CD4-positive, CD25-positive, alpha-beta regulatory T cell (primary cell): ENCODE data around the gene DPH1. TPM values are rescaled to one million over a fixed set of nuclear protein-coding genes. Genes with fewer than 3 reads are reported as not detected.

Experiments used
- ATAC-seq, 2 donors: fragments of 150-1000 bp; cut with Tn5 transposase; one replicate each; pipeline ENCODE4 v1.10.0; 2021; ENCODE audit warnings: low read depth in 2 of 2, moderate number of reproducible peaks in 2 of 2, moderate library complexity in 1 of 2
- DNase-seq, 3 donors: peaks; one replicate each; pipeline versions ENCODE4 v3.0.0 to v3.0.0-alpha.2; 2012 to 2022; ENCODE audit warnings: mixed read lengths in 1 of 3
- H3K27ac ChIP-seq: one replicate; pipeline ENCODE4 v1.7.0; 2013; ENCODE audit warnings: mild to moderate bottlenecking, low read length; ENCODE audit not compliant: insufficient read depth, poor library complexity, severe bottlenecking
- H3K27me3 ChIP-seq: one replicate; pipeline ENCODE4 v1.7.0; 2013; ENCODE audit warnings: low read length; ENCODE audit not compliant: control insufficient read depth, insufficient read depth
- H3K36me3 ChIP-seq: one replicate; pipeline ENCODE4 v1.7.0; 2013; ENCODE audit warnings: mild to moderate bottlenecking, low read length, moderate library complexity; ENCODE audit not compliant: control insufficient read depth, insufficient read depth
- H3K4me1 ChIP-seq: 2 replicates; pipeline ENCODE4 v1.7.0; 2013; ENCODE audit warnings: mild to moderate bottlenecking, low read length; ENCODE audit not compliant: insufficient read depth, control insufficient read depth, poor library complexity, severe bottlenecking
- H3K4me3 ChIP-seq: one replicate; pipeline ENCODE4 v1.7.0; 2013; ENCODE audit warnings: low read depth, mild to moderate bottlenecking, low read length, moderate library complexity
- H3K9me3 ChIP-seq, 2 experiments: 1 replicate in 1 of 2; 2 replicates in 1 of 2; pipeline ENCODE4 v1.7.0; 2013; ENCODE audit warnings: low read length in 2 of 2, mild to moderate bottlenecking in 1 of 2, moderate library complexity in 1 of 2; ENCODE audit not compliant: control insufficient read depth in 2 of 2
- H3K27ac Mint-ChIP-seq, 3 donors: one replicate each; pipeline ENCODE4 v1.8.0; 2020 to 2022; ENCODE audit warnings: mild to moderate bottlenecking in 3 of 3, mixed read lengths in 3 of 3, moderate library complexity in 2 of 3
- H3K27me3 Mint-ChIP-seq: one replicate; pipeline ENCODE4 v1.8.0; 2022; ENCODE audit warnings: mild to moderate bottlenecking, mixed read lengths
- H3K36me3 Mint-ChIP-seq: one replicate; pipeline ENCODE4 v1.8.0; 2020; ENCODE audit warnings: mixed read lengths
- H3K4me1 Mint-ChIP-seq, 4 donors: one replicate each; pipeline ENCODE4 v1.8.0; 2020 to 2022; ENCODE audit warnings: mixed read lengths in 4 of 4, mild to moderate bottlenecking in 1 of 4
- H3K4me3 Mint-ChIP-seq, 4 donors: one replicate each; pipeline ENCODE4 v1.8.0; 2020 to 2022; ENCODE audit warnings: mild to moderate bottlenecking in 4 of 4, mixed read lengths in 4 of 4, moderate library complexity in 3 of 4
- H3K9me3 Mint-ChIP-seq, 7 donors: one replicate each; pipeline ENCODE4 v1.8.0; 2020 to 2022; ENCODE audit warnings: mixed read lengths in 7 of 7, mild to moderate bottlenecking in 3 of 7, moderate library complexity in 2 of 7
- polyA plus RNA-seq, 4 donors: library from polyadenylated mRNA; unstranded; fragments of 300-500 nt; fragmentation: Illumina TruSeq; gene quantifications; one replicate each; pipeline ENCODE4 v1.2.3, GENCODE V29; 2021
- total RNA-seq: library from RNA; stranded (reverse); gene quantifications from one replicate; pipeline ENCODE4 v1.2.3, GENCODE V29; 2022

DPH1 gene
- total and polyA plus RNA-seq, 5 donors from 2014 or later: 32.4 to 70.0 (median 38.2) TPM

DNA sequence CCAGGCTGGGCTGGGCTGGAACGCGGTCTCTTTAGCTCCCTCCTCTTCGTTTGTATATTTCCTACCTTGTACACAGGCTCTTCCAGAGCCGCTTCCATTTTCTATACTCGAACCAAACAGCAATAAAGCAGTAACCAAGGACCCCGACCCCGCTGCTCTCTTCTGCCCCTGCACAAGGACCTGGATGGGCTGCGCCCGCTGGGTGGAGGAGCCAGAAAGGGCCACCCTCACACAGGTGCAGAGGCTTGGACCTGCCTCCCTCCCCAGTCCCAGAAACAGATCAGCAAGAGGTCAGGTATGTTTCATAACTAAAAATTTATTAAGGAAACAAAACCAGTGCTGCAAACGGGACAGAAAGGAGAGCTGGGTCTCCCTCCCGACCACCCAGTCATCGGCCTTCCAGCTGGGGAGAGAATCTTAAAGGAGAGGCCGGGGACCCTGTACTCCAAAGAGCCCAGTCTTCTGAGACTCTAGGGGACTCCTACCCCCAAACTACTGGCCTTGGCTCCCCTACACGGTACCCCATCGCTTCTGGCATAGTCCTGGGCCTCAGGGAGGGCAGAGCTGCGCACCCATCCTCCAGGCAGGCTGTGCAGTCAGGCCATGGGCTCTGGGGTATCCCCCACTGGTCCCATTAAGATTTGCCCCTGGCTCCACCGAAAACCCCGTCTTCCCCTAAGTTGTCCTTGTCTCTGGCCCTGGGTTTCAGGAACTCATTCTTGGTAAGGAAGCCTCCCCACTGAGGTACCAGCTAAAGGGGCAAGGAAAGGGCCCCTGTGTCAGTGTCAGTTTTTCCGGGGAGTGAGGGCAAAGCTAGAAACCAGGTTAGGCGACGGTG lies 29.8 kb downstream of the DPH1 start:
- Histone ChIP-seq H3K27ac (no peak overlapping the region), H3K9me3 (no peaks in the 10 kb centered on the region), H3K4me1 (peaks cover 39% of the 10 kb centered on the region), H3K4me3 (no peak overlapping the region), H3K27me3 (no peaks in the 10 kb centered on the region), H3K36me3 (peaks cover 22% of the 10 kb centered on the region)
- Mint-ChIP-seq H3K36me3 (peaks cover 38% of the 10 kb centered on the region), H3K4me1 (peaks cover 0 to 11% (median 3%) of the 10 kb centered on the region in 4 donors), H3K9me3 (peaks cover 0 to 1% (median 0%) of the 10 kb centered on the region in 7 donors), H3K27me3 (peaks cover 25% of the 10 kb centered on the region), H3K4me3 (peak overlapping the region; percentile 59 to 92 (median 68)), H3K27ac (peak overlapping the region in 1 of 3 donors; percentile 41)
- ATAC-seq: no peak
- DNase-seq: no peak

DNA sequence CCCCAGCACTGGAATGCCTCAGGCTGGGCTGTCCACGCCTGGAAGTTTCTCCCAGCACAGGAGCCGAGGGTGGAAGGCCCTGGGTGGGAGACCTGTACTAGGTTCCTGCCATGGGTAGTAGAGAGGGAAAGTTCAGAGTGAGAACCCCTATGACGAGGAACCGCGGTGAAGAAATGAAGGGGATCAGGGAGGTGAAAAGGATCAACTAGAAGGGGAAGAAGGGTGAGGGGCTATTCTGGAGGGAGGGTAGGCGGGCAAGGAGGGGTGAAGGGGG lies 30.4 kb downstream of the DPH1 start:
- DNase-seq (no peak), ATAC-seq (no peak)
- H3K36me3 Mint-ChIP-seq: peaks cover 43% of the 10 kb centered on the region
- no peak overlapping the region for H3K4me3 ChIP-seq
- H3K4me1 ChIP-seq: peaks cover 33% of the 10 kb centered on the region
- H3K27ac Mint-ChIP-seq: no peak overlapping the region
- peaks cover 26% of the 10 kb centered on the region for H3K36me3 ChIP-seq
- peaks cover 25% of the 10 kb centered on the region for H3K27me3 Mint-ChIP-seq
- H3K4me1 Mint-ChIP-seq: peaks cover 0 to 13% (median 3%) of the 10 kb centered on the region in 4 donors
- H3K4me3 Mint-ChIP-seq: peak overlapping the region in 1 of 4 donors; percentile 77
- H3K27ac ChIP-seq: no peak overlapping the region
- peaks cover 0 to 1% (median 0%) of the 10 kb centered on the region in 7 donors for H3K9me3 Mint-ChIP-seq
- H3K9me3 ChIP-seq: no peaks in the 10 kb centered on the region
- no peaks in the 10 kb centered on the region for H3K27me3 ChIP-seq

DNA sequence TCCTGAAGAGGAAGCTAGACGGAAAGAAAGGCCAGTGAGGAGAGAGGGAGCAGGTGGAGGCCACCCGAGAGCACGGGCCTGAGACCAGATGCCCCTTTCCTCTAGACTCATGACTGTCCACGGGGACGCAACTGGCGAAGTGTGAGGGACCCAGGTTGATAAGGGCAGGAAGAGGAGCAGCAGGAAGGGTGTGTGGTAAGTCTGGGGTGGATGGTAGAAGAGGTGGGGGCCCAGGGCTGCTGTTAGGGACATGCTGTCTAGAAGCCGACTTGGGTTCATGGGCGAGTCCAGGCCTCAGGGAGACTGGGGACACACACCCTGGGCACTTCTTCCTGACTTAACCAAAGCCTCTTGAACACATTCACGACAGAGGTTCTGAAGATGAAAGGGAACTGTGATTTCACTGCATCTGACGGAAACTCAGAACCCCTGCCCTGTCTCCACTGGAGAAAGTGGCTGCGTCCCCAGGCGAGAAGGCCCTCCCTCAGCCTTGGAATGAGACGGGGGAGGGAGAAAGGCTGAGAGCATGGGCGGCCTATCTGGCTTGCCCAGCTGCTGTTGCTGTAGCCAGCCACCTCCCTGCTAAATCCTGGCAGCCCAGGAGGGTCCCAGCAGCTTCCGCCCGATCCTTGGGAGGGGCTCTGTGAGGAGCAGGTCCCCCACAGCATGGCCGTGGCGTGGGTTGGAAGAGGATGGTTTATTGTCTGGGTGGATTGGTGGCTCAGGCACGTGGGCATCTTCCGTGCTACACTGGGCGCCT lies 30.9 kb downstream of the DPH1 start:
- Histone ChIP-seq H3K27me3 (no peaks in the 10 kb centered on the region), H3K4me3 (no peak overlapping the region), H3K36me3 (peaks cover 30% of the 10 kb centered on the region), H3K4me1 (peaks cover 29% of the 10 kb centered on the region), H3K27ac (no peak overlapping the region), H3K9me3 (no peaks in the 10 kb centered on the region)
- peak overlapping the region in 1 of 4 donors; percentile 77 for H3K4me3 Mint-ChIP-seq
- H3K4me1 Mint-ChIP-seq: peaks cover 0 to 13% (median 3%) of the 10 kb centered on the region in 4 donors
- ATAC-seq: no peak
- H3K36me3 Mint-ChIP-seq: peaks cover 48% of the 10 kb centered on the region
- H3K27ac Mint-ChIP-seq: no peak overlapping the region
- H3K9me3 Mint-ChIP-seq: peaks cover 0 to 1% (median 0%) of the 10 kb centered on the region in 7 donors
- peaks cover 25% of the 10 kb centered on the region for H3K27me3 Mint-ChIP-seq
- DNase-seq: no peak

DNA sequence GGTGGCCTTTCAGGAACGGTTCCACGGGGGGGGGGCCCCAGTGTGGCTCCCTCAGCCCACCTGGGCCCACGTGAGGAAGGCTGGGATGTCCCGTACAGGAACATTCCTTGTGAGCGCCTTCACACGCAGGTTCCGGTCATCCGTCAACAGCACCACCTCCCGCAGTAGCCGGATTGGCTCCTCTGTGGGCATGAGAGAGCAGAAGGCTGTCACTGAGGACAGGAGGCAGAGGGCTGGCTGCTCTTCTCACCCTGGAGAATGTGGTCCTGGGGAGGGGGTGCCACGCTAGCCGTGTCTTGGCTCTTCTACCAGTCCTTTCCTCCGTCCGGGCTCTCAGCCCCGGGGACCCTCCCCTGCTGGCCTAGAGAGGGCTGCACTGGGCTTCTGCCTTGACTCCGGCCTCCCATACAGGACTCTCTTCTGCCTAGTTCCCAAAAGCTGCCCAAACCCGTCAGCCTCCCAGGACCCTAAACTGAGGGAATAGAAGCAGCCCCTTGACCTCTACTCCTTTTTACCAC lies 31.5 kb downstream of the DPH1 start:
- Mint-ChIP-seq H3K27me3 (peaks cover 25% of the 10 kb centered on the region), H3K4me3 (peak overlapping the region in 1 of 4 donors; percentile 52), H3K36me3 (peaks cover 53% of the 10 kb centered on the region), H3K27ac (no peak overlapping the region), H3K9me3 (peaks cover 0 to 1% (median 0%) of the 10 kb centered on the region in 7 donors), H3K4me1 (peaks cover 0 to 13% (median 3%) of the 10 kb centered on the region in 4 donors)
- H3K4me1 ChIP-seq: peaks cover 23% of the 10 kb centered on the region
- ATAC-seq (no peak), DNase-seq (no peak)
- H3K27me3 ChIP-seq: no peaks in the 10 kb centered on the region
- no peak overlapping the region for H3K4me3 ChIP-seq
- H3K9me3 ChIP-seq: no peaks in the 10 kb centered on the region
- no peak overlapping the region for H3K27ac ChIP-seq
- peaks cover 36% of the 10 kb centered on the region for H3K36me3 ChIP-seq

DNA sequence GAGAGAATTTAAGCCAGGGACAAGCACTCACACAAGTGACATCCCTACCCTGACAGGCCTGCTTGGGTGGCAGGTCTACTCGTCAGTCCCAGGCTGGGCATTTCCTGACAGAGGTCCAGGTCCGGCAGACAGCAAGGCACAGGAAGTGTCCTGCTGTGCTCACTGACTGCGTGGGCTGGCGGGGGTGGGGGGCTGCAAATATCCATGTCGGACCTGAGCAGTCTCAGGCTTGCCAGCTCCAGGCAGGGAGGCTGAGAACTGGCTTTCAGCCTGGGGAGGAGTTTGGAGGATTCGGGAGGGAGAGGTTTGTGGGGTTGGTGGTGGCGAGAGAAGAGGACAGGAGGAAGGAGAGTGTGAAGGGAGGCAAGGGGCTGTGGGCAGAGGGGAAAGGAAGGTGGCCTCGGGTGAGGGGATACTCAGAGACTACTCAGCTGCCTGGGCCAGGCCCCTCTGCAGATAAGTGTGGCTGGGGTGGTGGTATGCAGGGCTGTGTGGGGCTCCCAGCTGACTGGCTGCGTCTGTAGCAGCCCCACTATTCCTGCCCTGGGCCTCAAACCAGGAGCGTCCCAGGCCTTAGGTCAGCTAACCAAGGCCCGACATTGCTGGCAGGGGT lies 32.7 kb downstream of the DPH1 start:
- H3K4me1 Mint-ChIP-seq: peaks cover 0 to 11% (median 3%) of the 10 kb centered on the region in 4 donors
- peaks cover 12% of the 10 kb centered on the region for H3K4me1 ChIP-seq
- ATAC-seq: no peak
- H3K4me3 ChIP-seq: no peak overlapping the region
- H3K27me3 Mint-ChIP-seq: peaks cover 25% of the 10 kb centered on the region
- peaks cover 60% of the 10 kb centered on the region for H3K36me3 Mint-ChIP-seq
- DNase-seq: no peak
- peaks cover 0 to 1% (median 0%) of the 10 kb centered on the region in 7 donors for H3K9me3 Mint-ChIP-seq
- no peaks in the 10 kb centered on the region for H3K9me3 ChIP-seq
- H3K27me3 ChIP-seq: no peaks in the 10 kb centered on the region
- no peak overlapping the region for H3K27ac Mint-ChIP-seq
- H3K36me3 ChIP-seq: peaks cover 48% of the 10 kb centered on the region
- no peak overlapping the region for H3K4me3 Mint-ChIP-seq
- no peak overlapping the region for H3K27ac ChIP-seq

DNA sequence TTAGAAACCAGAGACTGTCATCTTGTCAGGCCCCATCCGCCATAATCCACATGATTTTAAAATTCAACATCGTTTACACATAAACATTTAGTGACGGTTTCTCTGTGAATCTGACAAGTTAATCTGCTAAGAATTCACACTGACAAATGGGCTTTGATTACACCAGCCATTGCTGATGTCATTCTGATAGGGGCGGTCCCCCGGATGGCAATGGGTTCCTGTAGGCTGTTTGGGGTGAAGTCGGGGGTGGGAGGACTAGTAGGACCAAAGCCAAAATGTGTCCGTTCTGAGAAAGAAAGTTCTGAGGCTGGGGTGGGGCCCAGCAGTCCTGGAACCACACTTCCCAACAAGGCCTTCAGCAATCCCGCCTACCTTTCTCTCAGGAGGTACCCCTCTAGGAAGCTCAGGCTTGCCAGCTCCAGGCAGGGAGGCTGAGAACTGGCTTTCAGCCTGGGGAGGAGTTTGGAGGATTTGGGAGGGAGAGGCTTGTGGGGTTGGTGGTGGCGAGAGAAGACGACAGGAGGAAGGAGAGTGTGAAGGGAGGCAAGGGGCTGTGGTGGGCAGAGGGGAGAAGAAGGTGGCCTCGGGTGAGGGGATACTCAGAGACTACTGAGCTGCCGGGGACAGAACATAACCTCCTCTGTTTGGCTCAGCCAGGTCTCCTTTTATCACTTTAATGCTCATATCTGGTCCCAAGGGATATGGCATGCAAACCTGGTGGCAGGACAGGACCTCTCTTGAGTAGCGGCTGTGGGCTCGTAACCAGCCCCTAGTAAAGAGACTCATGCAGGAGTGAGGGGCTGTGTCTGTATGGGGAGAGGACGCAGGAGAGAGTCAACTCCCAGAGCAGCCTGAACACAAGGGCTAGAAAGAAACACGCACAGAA lies 33.6 kb downstream of the DPH1 start:
- Histone ChIP-seq H3K4me3 (no peak overlapping the region), H3K27me3 (no peaks in the 10 kb centered on the region), H3K36me3 (peaks cover 56% of the 10 kb centered on the region), H3K4me1 (peaks cover 6% of the 10 kb centered on the region), H3K27ac (no peak overlapping the region), H3K9me3 (no peaks in the 10 kb centered on the region)
- no peak for ATAC-seq
- Mint-ChIP-seq H3K9me3 (peaks cover 0 to 1% (median 0%) of the 10 kb centered on the region in 7 donors), H3K27ac (no peak overlapping the region), H3K4me1 (peaks cover 0 to 12% (median 3%) of the 10 kb centered on the region in 4 donors), H3K36me3 (peaks cover 68% of the 10 kb centered on the region), H3K27me3 (peaks cover 25% of the 10 kb centered on the region), H3K4me3 (no peak overlapping the region)
- no peak for DNase-seq

DNA sequence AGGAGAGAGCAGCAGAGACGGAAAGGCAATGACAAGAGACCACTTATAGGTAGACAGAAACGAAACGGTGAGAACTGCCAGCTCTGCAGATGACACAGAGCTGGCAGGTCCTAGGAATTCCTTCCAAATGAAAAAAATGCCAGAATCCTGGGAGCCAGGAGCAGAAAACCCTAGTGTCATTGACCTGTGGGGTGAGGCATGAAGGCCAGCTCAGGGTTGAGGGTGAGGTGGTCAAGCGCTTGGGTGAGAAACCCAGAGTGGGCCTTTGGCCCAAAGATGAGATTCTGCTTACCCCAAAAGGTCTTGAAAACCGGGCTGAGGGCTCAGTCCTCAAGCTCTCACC lies 34.2 kb downstream of the DPH1 start:
- H3K27me3 Mint-ChIP-seq: peaks cover 24% of the 10 kb centered on the region
- H3K27ac Mint-ChIP-seq: no peak overlapping the region
- Histone ChIP-seq H3K27me3 (no peaks in the 10 kb centered on the region), H3K4me3 (no peak overlapping the region), H3K4me1 (no peaks in the 10 kb centered on the region), H3K27ac (no peak overlapping the region), H3K9me3 (no peaks in the 10 kb centered on the region), H3K36me3 (peaks cover 61% of the 10 kb centered on the region)
- DNase-seq (no peak), ATAC-seq (no peak)
- H3K36me3 Mint-ChIP-seq: peaks cover 73% of the 10 kb centered on the region
- peaks cover 0 to 14% (median 3%) of the 10 kb centered on the region in 4 donors for H3K4me1 Mint-ChIP-seq
- H3K4me3 Mint-ChIP-seq: no peak overlapping the region
- peaks cover 0 to 1% (median 0%) of the 10 kb centered on the region in 7 donors for H3K9me3 Mint-ChIP-seq
